Fibroblast of mammary gland (primary cell): ENCODE measurements around the gene KRTAP29-1.
"Not testable (repeated sequence)": the region's sequence is repeated elsewhere in the genome, so short reads cannot be mapped to it uniquely, and the experiment has no call there.

ENCODE experiments used
- DNase-seq: peaks from one replicate; pipeline ENCODE4 v3.0.0-alpha.2; 2010; ENCODE audit warnings: low read depth
- H3K4me3 ChIP-seq: 2 replicates; pipeline ENCODE4 v1.5.1; 2011; ENCODE audit warnings: low read depth, mild to moderate bottlenecking, low read length, moderate library complexity; ENCODE audit not compliant: control insufficient read depth
- CTCF ChIP-seq: conservative IDR thresholded peaks from 2 replicates; pipeline ENCODE4 v1.5.1; 2011; ENCODE audit warnings: low read depth, low read length, inconsistent platforms; ENCODE audit not compliant: control insufficient read depth, insufficient read depth

The KRTAP29-1 gene

GRCh38 chr17:41256291-41256685 is 46.4 kb downstream of the KRTAP29-1 start:
- peak; percentile 17 for DNase-seq
- TF ChIP-seq CTCF: no peak
- H3K4me3 ChIP-seq: no peak overlapping the region

GRCh38 chr17:41255381-41256290 is 47.0 kb downstream of the KRTAP29-1 start, which contains the start of gene KRTAP9-9:
Gene KRTAP9-9, plus strand, starts transcription at chr17:41255384.
- DNase-seq: peak; percentile 36
- H3K4me3 ChIP-seq: not testable (repeated sequence)

- no peak for TF ChIP-seq CTCF
- no peak overlapping the region for H3K4me3 ChIP-seq
- DNase-seq: peak; percentile 24
Observed at GRCh38 chr17:41254861-41255260, 47.8 kb downstream of the KRTAP29-1 start.
